NCI-H446 treated with DMSO at 0.1 percent for 48 hours (cell line): Measurements from ENCODE around the gene MACROD2.

Source experiments
- DNase-seq: peaks from one replicate; lab custom pipeline; 2025; lab: John Stamatoyannopoulos, UW

MACROD2 gene

GRCh38 chr20:15676815-15677214 is 1681.5 kb downstream of the MACROD2 start:
- no peak for DNase-seq

GRCh38 chr20:15682690-15683089 is 1687.4 kb downstream of the MACROD2 start:
- DNase-seq = peak; percentile 17

- DNase-seq = no peak
These were observed 1697.3 kb downstream of the MACROD2 start for GRCh38 chr20:15692570-15692969.

- no peak for DNase-seq
These were observed 1704.3 kb downstream of the MACROD2 start for GRCh38 chr20:15699431-15700146.

GRCh38 chr20:15700147-15700765 is 1704.9 kb downstream of the MACROD2 start:
- DNase-seq = no peak

GRCh38 chr20:15702161-15702560 is 1706.8 kb downstream of the MACROD2 start:
- no peak for DNase-seq

- DNase-seq = no peak
These were observed 1708.0 kb downstream of the MACROD2 start for GRCh38 chr20:15703171-15703911.

GRCh38 chr20:15705975-15706374 is 1710.7 kb downstream of the MACROD2 start:
- no peak for DNase-seq

- DNase-seq = no peak
These were observed 1711.4 kb downstream of the MACROD2 start for GRCh38 chr20:15706719-15707118.

GRCh38 chr20:15708984-15709598 is 1713.8 kb downstream of the MACROD2 start:
- DNase-seq = no peak

- no peak for DNase-seq
These were observed 1715.3 kb downstream of the MACROD2 start for GRCh38 chr20:15710636-15711035.

- DNase-seq = no peak
These were observed 1715.9 kb downstream of the MACROD2 start for GRCh38 chr20:15711177-15711576.

GRCh38 chr20:15716256-15716655 is 1720.9 kb downstream of the MACROD2 start:
- DNase-seq = peak; percentile 34

GRCh38 chr20:15726416-15726815 is 1731.1 kb downstream of the MACROD2 start:
- no peak for DNase-seq

GRCh38 chr20:15734052-15734451 is 1738.7 kb downstream of the MACROD2 start:
- DNase-seq = no peak

- no peak for DNase-seq
These were observed 1743.7 kb downstream of the MACROD2 start for GRCh38 chr20:15739035-15739434.

GRCh38 chr20:15740046-15740775 is 1744.9 kb downstream of the MACROD2 start:
- no peak for DNase-seq

GRCh38 chr20:15742087-15742486 is 1746.8 kb downstream of the MACROD2 start:
- no peak for DNase-seq

- no peak for DNase-seq
These were observed 1747.3 kb downstream of the MACROD2 start for GRCh38 chr20:15742627-15743026.

GRCh38 chr20:15756002-15756753 is 1760.9 kb downstream of the MACROD2 start:
- no peak for DNase-seq

- no peak for DNase-seq
These were observed 1761.4 kb downstream of the MACROD2 start for GRCh38 chr20:15756754-15757115.
